SK-N-SH (cell line): ENCODE measurements around the gene FUCA1.

Source experiments
- JUND ChIP-seq: IDR thresholded peaks from 2 replicates; pipeline ENCODE4 v1.4.0; 2012
- MEF2A ChIP-seq: IDR thresholded peaks from 2 replicates; pipeline ENCODE4 v1.4.0; 2012; ENCODE audit warnings: low read depth, borderline replicate concordance
- TF ChIP-seq, protein P1 (sequence below): fragments of 200-600 bp; sonication (generic); IDR thresholded peaks from 2 replicates; pipeline ENCODE4 v1.6.1; 2017; ENCODE audit warnings: antibody characterized with exemption, mild to moderate bottlenecking, moderate library complexity

DNA sequence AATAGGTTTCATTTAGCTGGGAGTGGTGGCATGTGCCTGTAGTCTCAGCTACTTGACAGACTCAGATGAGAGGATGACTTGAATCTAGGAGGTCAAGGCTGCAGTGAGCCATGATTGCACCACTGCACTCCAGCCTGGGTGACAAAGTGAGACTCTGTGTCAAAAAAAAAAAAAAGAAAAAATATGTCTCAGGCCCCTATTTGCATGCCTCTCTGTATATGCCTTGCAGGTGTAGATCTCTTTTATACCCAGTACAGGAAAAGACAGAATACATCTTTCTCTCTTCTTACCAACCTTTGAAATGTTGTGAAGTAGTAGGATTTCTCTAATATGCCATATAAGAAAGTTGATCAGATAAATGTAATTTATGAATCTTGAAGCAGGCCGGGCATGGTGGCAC is 38.6 kb upstream of the FUCA1 start:
- TF ChIP-seq, protein P1, sequence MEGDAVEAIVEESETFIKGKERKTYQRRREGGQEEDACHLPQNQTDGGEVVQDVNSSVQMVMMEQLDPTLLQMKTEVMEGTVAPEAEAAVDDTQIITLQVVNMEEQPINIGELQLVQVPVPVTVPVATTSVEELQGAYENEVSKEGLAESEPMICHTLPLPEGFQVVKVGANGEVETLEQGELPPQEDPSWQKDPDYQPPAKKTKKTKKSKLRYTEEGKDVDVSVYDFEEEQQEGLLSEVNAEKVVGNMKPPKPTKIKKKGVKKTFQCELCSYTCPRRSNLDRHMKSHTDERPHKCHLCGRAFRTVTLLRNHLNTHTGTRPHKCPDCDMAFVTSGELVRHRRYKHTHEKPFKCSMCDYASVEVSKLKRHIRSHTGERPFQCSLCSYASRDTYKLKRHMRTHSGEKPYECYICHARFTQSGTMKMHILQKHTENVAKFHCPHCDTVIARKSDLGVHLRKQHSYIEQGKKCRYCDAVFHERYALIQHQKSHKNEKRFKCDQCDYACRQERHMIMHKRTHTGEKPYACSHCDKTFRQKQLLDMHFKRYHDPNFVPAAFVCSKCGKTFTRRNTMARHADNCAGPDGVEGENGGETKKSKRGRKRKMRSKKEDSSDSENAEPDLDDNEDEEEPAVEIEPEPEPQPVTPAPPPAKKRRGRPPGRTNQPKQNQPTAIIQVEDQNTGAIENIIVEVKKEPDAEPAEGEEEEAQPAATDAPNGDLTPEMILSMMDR, result no peak
- no peak for TF ChIP-seq MEF2A
- TF ChIP-seq JUND, result no peak
